Measurements from ENCODE around the gene CASQ1. TPM values are rescaled to one million over a fixed set of nuclear protein-coding genes. Genes with fewer than 3 reads are reported as not detected.
A peak's percentile ranks its signal among the peaks of the same experiment; 100 is the strongest.

CASQ1 gene
- total and polyA plus RNA-seq, 7 donors: 0.28 to 9.4 (median 1.5) TPM; not detected in 1

DNA sequence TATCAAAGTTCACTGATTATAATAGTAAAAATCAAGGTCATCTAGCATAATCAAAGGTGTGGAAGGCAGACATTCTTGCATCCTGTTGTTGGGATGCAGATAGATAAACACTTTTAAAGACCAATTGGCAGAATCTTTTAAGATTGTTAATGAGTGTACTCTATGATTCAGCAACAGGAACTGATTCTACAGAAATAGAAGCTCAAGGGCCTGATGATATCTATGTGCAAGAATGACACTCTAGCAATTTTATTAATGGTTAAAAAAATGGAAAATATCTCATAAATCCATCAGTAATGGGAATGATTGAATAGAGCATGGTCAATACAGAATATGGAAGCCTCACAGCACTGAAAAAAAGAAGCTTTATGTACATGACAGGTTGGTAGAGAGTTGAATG, 41.1 kb upstream of the CASQ1 start:
- peaks cover 0 to 10% (median 4%) of the 10 kb centered on the region in 4 donors for H3K4me1 ChIP-seq
- H3K4me3 ChIP-seq: no peak overlapping the region
- H3K9me3 ChIP-seq: no peaks in the 10 kb centered on the region
- TF ChIP-seq EP300 (IDR thresholded peaks at IDR 0.05): no peak
- TF ChIP-seq POLR2A (IDR thresholded peaks at IDR 0.05): no peak
- TF ChIP-seq CTCF (IDR thresholded peaks at IDR 0.05): no peak
- no peak for TF ChIP-seq POLR2AphosphoS5 (IDR thresholded peaks at IDR 0.05)
- H3K36me3 ChIP-seq: no peaks in the 10 kb centered on the region
- DNase-seq: no peak
- no peak overlapping the region for H3K27ac ChIP-seq
- H3K27me3 ChIP-seq: no peaks in the 10 kb centered on the region
- intact Hi-C loops (cut with DNase I): no loop called here

- 87 to 89% methylated on average over 2 of the region's 2 CpGs for WGBS, 2 donors
- peaks cover 0 to 10% (median 4%) of the 10 kb centered on the region in 4 donors for H3K4me1 ChIP-seq
- H3K27me3 ChIP-seq: no peaks in the 10 kb centered on the region
- DNase-seq: no peak
- no peaks in the 10 kb centered on the region for H3K9me3 ChIP-seq
- peak in 1 of 4 donors; percentile 10 for TF ChIP-seq POLR2AphosphoS5 (IDR thresholded peaks at IDR 0.05)
- no peak for TF ChIP-seq EP300 (IDR thresholded peaks at IDR 0.05)
- TF ChIP-seq POLR2A (IDR thresholded peaks at IDR 0.05): no peak
- TF ChIP-seq CTCF (IDR thresholded peaks at IDR 0.05): no peak
- H3K36me3 ChIP-seq: no peaks in the 10 kb centered on the region
- H3K27ac ChIP-seq: no peak overlapping the region
- H3K4me3 ChIP-seq: no peak overlapping the region
- intact Hi-C loops (cut with DNase I): no loop called here
Measured at GRCh38 chr1:160149716-160150115, 40.7 kb upstream of the CASQ1 start.

GRCh38 chr1:160151303-160151702, 39.1 kb upstream of the CASQ1 start, which contains the start of gene ATP1A4:
ATP1A4 (plus strand) TSS chr1:160151603; CDS start chr1:160152041, 438 bp downstream.
- intact Hi-C loops (cut with DNase I): no loop called here
- WGBS, 2 donors: 92 to 93% methylated on average over 6 of the region's 6 CpGs
- TF ChIP-seq EP300 (IDR thresholded peaks at IDR 0.05) (no peak), CTCF (IDR thresholded peaks at IDR 0.05) (no peak), POLR2AphosphoS5 (IDR thresholded peaks at IDR 0.05) (no peak), POLR2A (IDR thresholded peaks at IDR 0.05) (no peak)
- Histone ChIP-seq H3K4me1 (peaks cover 0 to 10% (median 4%) of the 10 kb centered on the region in 4 donors), H3K36me3 (no peaks in the 10 kb centered on the region), H3K4me3 (no peak within 1 kb of the TSS), H3K27ac (no peak within 1 kb of the TSS), H3K27me3 (no peaks in the 10 kb centered on the region), H3K9me3 (no peaks in the 10 kb centered on the region)
- no peak for DNase-seq

- H3K36me3 ChIP-seq: no peaks in the 10 kb centered on the region
- H3K4me1 ChIP-seq: peaks cover 0 to 4% (median 0%) of the 10 kb centered on the region in 4 donors
- no peaks in the 10 kb centered on the region for H3K9me3 ChIP-seq
- TF ChIP-seq EP300 (IDR thresholded peaks at IDR 0.05) (no peak), POLR2AphosphoS5 (IDR thresholded peaks at IDR 0.05) (no peak), CTCF (IDR thresholded peaks at IDR 0.05) (no peak), POLR2A (IDR thresholded peaks at IDR 0.05) (no peak)
- no peaks in the 10 kb centered on the region for H3K27me3 ChIP-seq
- no peak for DNase-seq
- H3K4me3 ChIP-seq: no peak overlapping the region
- intact Hi-C loops (cut with DNase I): no loop called here
- no peak overlapping the region for H3K27ac ChIP-seq
- 76 to 85% methylated on average over 3 of the region's 3 CpGs for WGBS, 2 donors
Measured at GRCh38 chr1:160154790-160155189, 35.6 kb upstream of the CASQ1 start.

DNA sequence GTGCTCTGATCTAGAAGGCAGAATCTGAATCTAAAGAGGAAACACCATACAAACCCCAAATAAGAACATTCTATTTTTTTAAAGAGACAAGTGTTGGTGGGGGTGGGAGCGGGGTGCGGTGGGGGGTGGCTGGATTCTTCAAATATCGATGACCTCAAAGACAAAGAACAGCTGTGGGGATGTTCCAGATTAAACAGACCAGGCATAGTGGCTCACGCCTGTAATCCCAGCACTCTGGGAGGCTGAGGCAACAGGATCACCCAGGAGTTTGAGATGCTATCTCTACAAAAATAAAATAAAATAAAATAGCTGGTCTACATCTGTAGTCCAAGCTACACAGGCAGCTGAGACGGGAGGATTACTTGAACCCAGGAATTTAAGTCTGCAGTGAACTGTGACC, 34.0 kb upstream of the CASQ1 start:
- Histone ChIP-seq H3K36me3 (no peaks in the 10 kb centered on the region), H3K4me3 (no peak overlapping the region), H3K9me3 (no peaks in the 10 kb centered on the region), H3K4me1 (peaks cover 0 to 6% (median 0%) of the 10 kb centered on the region in 4 donors), H3K27ac (no peak overlapping the region), H3K27me3 (no peaks in the 10 kb centered on the region)
- intact Hi-C loops (cut with DNase I): no loop called here
- TF ChIP-seq POLR2A (IDR thresholded peaks at IDR 0.05) (no peak), POLR2AphosphoS5 (IDR thresholded peaks at IDR 0.05) (no peak), CTCF (IDR thresholded peaks at IDR 0.05) (no peak), EP300 (IDR thresholded peaks at IDR 0.05) (no peak)
- 89 to 90% methylated on average over 5 of the region's 5 CpGs for WGBS, 2 donors
- no peak for DNase-seq
